HG02870 (cell line): ENCODE results near the gene FTCD.

Experiments used
- ATAC-seq: cut with Tn5 transposase; IDR thresholded peaks from one replicate; pipeline ENCODE4 v1.9.1; 2021; ENCODE audit warnings: mild to moderate bottlenecking, moderate library complexity; ENCODE audit not compliant: unreplicated experiment

The FTCD gene

GRCh38 chr21:46095083-46095719, 60.2 kb downstream of the FTCD start:
- no peak for ATAC-seq

DNA sequence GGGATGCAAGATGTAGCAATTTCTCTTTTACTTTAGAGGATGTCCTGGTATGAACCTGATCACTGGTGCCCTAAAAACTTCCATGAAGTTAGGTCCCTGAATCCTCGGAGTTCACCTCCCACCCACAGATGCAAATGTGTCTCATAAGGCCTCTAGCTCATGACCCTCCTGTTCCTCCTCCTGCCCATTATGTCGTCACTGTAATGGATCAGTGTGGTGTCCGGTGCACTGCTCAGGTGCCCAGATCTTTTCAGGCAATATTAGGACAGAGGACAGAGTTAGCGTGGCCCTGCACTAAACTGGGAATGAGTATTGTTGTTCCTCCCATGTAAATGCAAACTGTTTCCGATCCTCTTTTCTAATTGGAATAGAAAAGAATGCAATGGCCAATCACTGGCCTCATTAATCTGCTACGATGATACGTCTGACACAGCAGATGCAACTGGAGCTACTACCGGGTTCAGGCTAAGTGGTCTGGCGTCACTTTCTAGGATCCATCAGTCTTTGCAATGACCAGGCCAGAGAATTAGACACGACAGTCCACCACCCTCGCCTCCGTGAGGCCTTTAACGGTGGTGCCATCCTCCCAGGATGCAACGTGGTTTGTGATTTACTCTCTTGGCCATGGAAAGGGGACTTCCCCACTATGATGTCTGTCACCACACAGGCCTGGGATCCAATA, 60.8 kb downstream of the FTCD start:
- ATAC-seq: no peak

DNA sequence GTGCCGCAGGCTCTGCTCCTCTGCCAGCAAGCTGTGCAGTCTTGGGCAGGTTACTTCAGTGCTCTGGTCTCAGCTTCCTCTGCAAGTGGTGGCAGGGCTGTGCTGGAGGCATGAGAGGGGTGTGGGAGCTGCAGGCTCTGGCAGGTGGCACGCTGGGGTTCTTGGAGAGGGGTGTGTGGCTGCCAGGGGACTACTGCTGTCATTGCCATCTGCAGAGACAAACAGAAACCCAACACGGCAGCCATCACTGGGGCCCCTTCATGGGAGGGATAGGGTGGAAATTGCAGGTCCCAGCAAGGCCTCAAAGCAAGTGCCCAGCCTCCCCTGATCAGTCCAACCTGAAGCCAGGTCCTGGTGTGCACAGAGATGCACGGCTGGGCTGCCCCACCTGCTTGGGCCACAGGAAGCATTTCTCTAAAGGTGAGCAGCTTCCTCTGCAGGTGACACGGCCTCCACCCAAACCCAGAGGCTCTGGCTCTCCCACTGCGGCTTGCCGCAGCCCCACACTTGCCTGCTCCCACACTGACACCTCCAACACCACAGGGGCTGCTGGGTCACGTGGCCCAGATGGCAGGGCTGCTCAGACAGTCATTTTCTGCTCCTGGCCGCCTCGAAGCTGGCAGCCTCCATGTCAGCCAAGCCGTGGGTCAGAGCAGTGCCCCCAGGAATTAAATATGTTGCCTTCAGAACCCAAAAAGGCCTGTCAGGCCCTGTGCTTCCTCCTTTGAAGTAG, 61.5 kb downstream of the FTCD start:
- ATAC-seq: no peak

DNA sequence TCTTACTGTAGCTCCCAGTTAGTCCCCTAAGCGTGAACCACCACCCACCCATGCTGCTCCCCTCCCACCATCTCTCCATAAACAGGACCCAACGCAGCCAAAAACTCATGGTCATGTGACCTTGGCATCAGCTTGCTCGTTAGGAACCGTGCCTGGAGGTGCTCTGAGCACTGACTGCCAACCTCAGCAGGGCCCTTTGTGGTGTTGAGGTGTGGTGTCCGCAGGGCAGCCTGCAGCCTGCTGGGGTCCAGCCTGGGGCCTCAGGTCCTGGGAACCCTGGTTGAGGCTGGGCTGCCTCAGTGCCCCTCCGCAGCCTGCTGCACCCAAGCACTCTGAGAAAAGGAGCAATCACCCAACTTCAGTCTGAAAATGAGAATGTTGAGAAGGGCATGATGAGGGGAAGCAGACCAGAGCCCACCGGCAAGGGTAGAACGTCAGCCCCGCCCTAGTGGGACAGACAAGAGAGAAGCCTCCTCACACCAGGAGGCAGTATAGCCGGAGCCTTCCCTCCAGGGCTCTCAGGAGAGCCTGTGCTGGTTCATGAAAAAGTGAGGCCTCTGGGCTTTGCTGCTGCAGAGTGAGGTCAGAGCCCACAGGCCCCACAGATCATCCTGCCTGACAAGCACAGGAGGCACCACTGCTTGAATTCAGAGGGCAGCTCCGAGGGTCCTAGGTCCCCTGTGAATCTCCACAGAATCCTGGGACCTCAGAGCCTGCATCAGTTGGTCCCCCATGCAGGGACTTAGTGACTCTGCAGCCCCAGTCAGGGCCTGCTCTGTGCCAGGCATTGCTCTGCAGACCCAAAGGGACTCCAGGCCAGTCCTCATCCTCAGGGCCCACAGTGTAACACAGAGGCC, 62.3 kb downstream of the FTCD start:
- ATAC-seq: no peak

DNA sequence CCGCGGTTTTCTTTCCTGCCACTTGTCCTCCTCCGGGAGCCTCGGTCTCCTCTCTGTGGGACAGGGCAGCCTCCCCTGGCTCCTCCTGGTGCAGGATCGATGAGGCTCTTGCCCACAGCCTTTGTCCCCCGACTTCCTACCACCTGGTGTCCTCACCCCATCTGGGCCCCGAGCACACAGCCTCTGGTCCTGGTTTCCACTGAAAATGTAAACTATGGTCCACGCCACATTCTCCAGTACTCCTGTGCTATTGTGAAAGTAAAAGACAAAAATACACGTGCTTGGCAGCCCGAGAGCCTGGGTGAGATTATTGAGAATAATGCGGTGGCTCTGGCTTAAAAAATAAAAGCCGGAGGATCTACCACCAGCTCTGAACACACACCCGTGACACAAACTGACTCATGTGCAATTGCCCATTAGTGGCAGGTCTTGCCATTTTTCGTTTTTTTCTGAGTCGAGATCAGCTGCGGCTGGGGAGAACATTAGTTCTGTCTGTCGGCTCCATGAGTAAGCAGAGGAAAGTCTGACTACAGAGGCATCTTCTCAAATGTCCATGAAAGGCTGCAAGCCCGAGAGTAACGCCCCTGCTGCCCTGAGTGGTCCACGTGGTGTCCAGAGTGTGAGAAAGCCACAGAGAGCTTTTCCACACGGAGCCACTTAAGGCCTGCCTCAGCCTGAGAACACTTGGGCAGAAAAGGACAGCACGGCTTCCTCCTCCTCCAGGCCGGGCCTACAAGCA, 63.2 kb downstream of the FTCD start:
- no peak for ATAC-seq

DNA sequence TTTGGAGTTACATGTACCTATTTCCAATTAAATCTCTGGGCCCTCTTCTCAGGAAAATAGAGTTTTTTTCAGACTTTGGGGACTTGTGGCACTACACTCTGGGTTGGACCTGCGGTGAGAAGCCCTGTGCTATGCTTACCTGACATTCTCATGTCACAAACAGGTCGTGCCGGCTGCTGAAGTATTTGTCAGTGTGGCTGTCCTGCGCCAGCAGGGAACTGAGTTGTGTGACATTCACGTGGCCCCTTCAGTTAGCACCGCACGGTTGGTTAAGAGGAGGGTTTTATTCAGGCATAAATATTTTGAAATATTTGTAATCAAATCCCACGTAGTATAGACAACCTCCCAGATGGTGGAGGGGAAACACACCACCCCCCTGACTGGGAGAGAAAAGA, 63.8 kb downstream of the FTCD start:
- ATAC-seq: no peak

DNA sequence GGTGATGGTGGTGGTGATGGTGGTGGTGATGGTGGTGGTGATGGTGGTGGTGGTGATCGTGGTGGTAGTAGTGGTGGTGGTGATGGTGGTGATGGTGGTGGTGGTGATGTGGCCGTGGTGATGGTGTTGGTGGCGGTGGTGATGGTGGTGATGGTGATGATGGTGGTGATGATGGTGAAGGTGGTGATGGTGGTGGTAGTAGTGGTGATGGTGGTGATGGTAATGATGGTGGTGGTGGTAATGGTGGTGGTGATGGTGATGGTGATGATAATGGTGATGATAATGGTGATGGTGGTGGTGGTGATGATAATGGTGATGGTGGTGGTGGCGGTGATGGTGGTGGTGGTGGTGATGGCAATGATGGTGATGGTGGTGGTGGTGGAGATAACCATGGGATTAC, 64.3 kb downstream of the FTCD start:
- ATAC-seq: no peak

- ATAC-seq: no peak
Observed at GRCh38 chr21:46089285-46089684, 66.1 kb downstream of the FTCD start.

GRCh38 chr21:46088189-46088588, 67.2 kb downstream of the FTCD start:
- no peak for ATAC-seq

- ATAC-seq: no peak
Observed at GRCh38 chr21:46087641-46088040, 67.7 kb downstream of the FTCD start.
